ENCODE data around the gene WBP4. TPM values are rescaled to one million over a fixed set of nuclear protein-coding genes. Genes with fewer than 3 reads are reported as not detected.
"Not testable (repeated sequence)": the region's sequence is repeated elsewhere in the genome, so short reads cannot be mapped to it uniquely, and the experiment has no call there.

Gene WBP4
- polyA plus RNA-seq, 4 donors = 19.7 to 24.4 (median 23.1) TPM

- not testable (repeated sequence) for DNase-seq (ENCODE audit: low read depth in 4 of 4, low spot score in 3 of 4)
Measured at GRCh38 chr13:41042419-41042818, 18.9 kb upstream of the WBP4 start.

- no peak for DNase-seq (ENCODE audit: low read depth in 4 of 4, low spot score in 3 of 4)
Measured at GRCh38 chr13:41048640-41049039, 12.7 kb upstream of the WBP4 start.

- DNase-seq (ENCODE audit: low read depth in 4 of 4, low spot score in 3 of 4) = no peak
Measured at GRCh38 chr13:41049480-41050440, 11.5 kb upstream of the WBP4 start.

GRCh38 chr13:41052441-41052840 lies 8.9 kb upstream of the WBP4 start:
- DNase-seq (ENCODE audit: low read depth in 4 of 4, low spot score in 3 of 4) = no peak

GRCh38 chr13:41053384-41053826 lies 7.9 kb upstream of the WBP4 start:
- no peak for DNase-seq (ENCODE audit: low read depth in 4 of 4, low spot score in 3 of 4)

GRCh38 chr13:41054212-41054877 lies 7.0 kb upstream of the WBP4 start:
- DNase-seq (ENCODE audit: low read depth in 4 of 4, low spot score in 3 of 4) = peak in 1 of 4 donors; percentile 27

- DNase-seq (ENCODE audit: low read depth in 4 of 4, low spot score in 3 of 4) = no peak
Measured at GRCh38 chr13:41054919-41055619, 6.2 kb upstream of the WBP4 start.

GRCh38 chr13:41056194-41056593 lies 5.1 kb upstream of the WBP4 start:
- DNase-seq (ENCODE audit: low read depth in 4 of 4, low spot score in 3 of 4) = no peak

GRCh38 chr13:41056826-41057711 lies 4.2 kb upstream of the WBP4 start:
- no peak for DNase-seq (ENCODE audit: low read depth in 4 of 4, low spot score in 3 of 4)

GRCh38 chr13:41058295-41059070 lies 2.8 kb upstream of the WBP4 start:
- DNase-seq (ENCODE audit: low read depth in 4 of 4, low spot score in 3 of 4) = no peak

GRCh38 chr13:41059456-41060081 lies 1.7 kb upstream of the WBP4 start:
- peak in 2 of 4 donors; percentile 24 to 28 for DNase-seq (ENCODE audit: low read depth in 4 of 4, low spot score in 3 of 4)

GRCh38 chr13:41060082-41060723 lies 1.1 kb upstream of the WBP4 start:
- peak; percentile 76 to 79 (median 76) for DNase-seq (ENCODE audit: low read depth in 4 of 4, low spot score in 3 of 4)

GRCh38 chr13:41060724-41061074 lies 610 bp upstream of the WBP4 start:
- peak; percentile 53 to 75 (median 72) for DNase-seq (ENCODE audit: low read depth in 4 of 4, low spot score in 3 of 4)

- peak; percentile 46 to 59 (median 56) for DNase-seq (ENCODE audit: low read depth in 4 of 4, low spot score in 3 of 4)
Measured at GRCh38 chr13:41061914-41062837, 867 bp downstream of the WBP4 start.

GRCh38 chr13:41064493-41064892 lies 3.2 kb downstream of the WBP4 start:
- no peak for DNase-seq (ENCODE audit: low read depth in 4 of 4, low spot score in 3 of 4)

- DNase-seq (ENCODE audit: low read depth in 4 of 4, low spot score in 3 of 4) = no peak
Measured at GRCh38 chr13:41065078-41065477, 3.8 kb downstream of the WBP4 start.

GRCh38 chr13:41074523-41074922 lies 13.2 kb downstream of the WBP4 start:
- DNase-seq (ENCODE audit: low read depth in 4 of 4, low spot score in 3 of 4) = no peak

All from left renal pelvis (tissue), 4 donors.